HG02870 (cell line): ENCODE data around the gene KIAA1671.

Experiments
- ATAC-seq: cut with Tn5 transposase; IDR thresholded peaks from one replicate; pipeline ENCODE4 v1.9.1; 2021; ENCODE audit warnings: mild to moderate bottlenecking, moderate library complexity; ENCODE audit not compliant: unreplicated experiment

The KIAA1671 gene

GRCh38 chr22:24950272-24950902, 2.1 kb upstream of the KIAA1671 start:
- no peak for ATAC-seq

GRCh38 chr22:24952837-24953383, 394 bp downstream of the KIAA1671 start:
- ATAC-seq, result no peak

GRCh38 chr22:24953384-24954113, 1.0 kb downstream of the KIAA1671 start:
- no peak for ATAC-seq

- ATAC-seq, result no peak
These were observed 1.6 kb downstream of the KIAA1671 start for GRCh38 chr22:24954114-24954463.

GRCh38 chr22:24954856-24955255, 2.3 kb downstream of the KIAA1671 start:
- no peak for ATAC-seq

GRCh38 chr22:24957043-24957442, 4.5 kb downstream of the KIAA1671 start:
- ATAC-seq, result no peak

GRCh38 chr22:24961217-24961844, 8.8 kb downstream of the KIAA1671 start:
- no peak for ATAC-seq

- ATAC-seq, result no peak
These were observed 9.6 kb downstream of the KIAA1671 start for GRCh38 chr22:24962094-24962493.

- ATAC-seq, result no peak
These were observed 10.3 kb downstream of the KIAA1671 start for GRCh38 chr22:24962835-24963234.

- ATAC-seq, result no peak
These were observed 11.9 kb downstream of the KIAA1671 start for GRCh38 chr22:24964441-24964840.

GRCh38 chr22:24965822-24966626, 13.5 kb downstream of the KIAA1671 start:
- ATAC-seq, result no peak

GRCh38 chr22:24968066-24968561, 15.6 kb downstream of the KIAA1671 start:
- ATAC-seq, result no peak

GRCh38 chr22:24969560-24970301, 17.2 kb downstream of the KIAA1671 start:
- ATAC-seq, result no peak

- ATAC-seq, result no peak
These were observed 19.9 kb downstream of the KIAA1671 start for GRCh38 chr22:24972369-24972768.

- no peak for ATAC-seq
These were observed 21.4 kb downstream of the KIAA1671 start for GRCh38 chr22:24973872-24974271.

GRCh38 chr22:24975125-24975640, 22.7 kb downstream of the KIAA1671 start:
- ATAC-seq, result no peak

- ATAC-seq, result no peak
These were observed 23.4 kb downstream of the KIAA1671 start for GRCh38 chr22:24975813-24976341.

GRCh38 chr22:24976442-24977218, 24.1 kb downstream of the KIAA1671 start:
- no peak for ATAC-seq
